Astrocyte of the cerebellum (primary cell): Measurements from ENCODE around the gene KCNJ13.

Source experiments
- DNase-seq: peaks from one replicate; pipeline ENCODE4 v3.0.0-alpha.2; 2011; ENCODE audit warnings: low read depth
- H3K4me3 ChIP-seq: 2 replicates; pipeline ENCODE4 v1.5.1; 2011; ENCODE audit warnings: mild to moderate bottlenecking, low read depth, low read length, moderate library complexity
- CTCF ChIP-seq: IDR thresholded peaks from 2 replicates; pipeline ENCODE4 v1.5.1; 2012; ENCODE audit warnings: low read length, low read depth, moderate library complexity, mild to moderate bottlenecking; ENCODE audit errors: missing control alignments
- in situ Hi-C: cut with HindIII; loops from 2 replicates; pipeline ENCODE4 v1.10.0; 2017; ENCODE audit warnings: low sequenced_read_pairs

Gene KCNJ13

GRCh38 chr2:232802091-232802490, 25.7 kb upstream of the KCNJ13 start:
- no peak overlapping the region for H3K4me3 ChIP-seq
- no peak for DNase-seq
- in situ Hi-C loops: no loop called here
- TF ChIP-seq CTCF: no peak

GRCh38 chr2:232800166-232800565, 23.8 kb upstream of the KCNJ13 start:
- in situ Hi-C loops: no loop called here
- no peak overlapping the region for H3K4me3 ChIP-seq
- TF ChIP-seq CTCF: no peak
- DNase-seq: no peak

- in situ Hi-C loops: no loop called here
- no peak for DNase-seq
- no peak overlapping the region for H3K4me3 ChIP-seq
- no peak for TF ChIP-seq CTCF
These were observed 21.8 kb upstream of the KCNJ13 start for GRCh38 chr2:232798187-232798586.

GRCh38 chr2:232795920-232796319, 19.6 kb upstream of the KCNJ13 start:
- no peak for DNase-seq
- H3K4me3 ChIP-seq: no peak overlapping the region
- no peak for TF ChIP-seq CTCF
- in situ Hi-C loops: no loop called here

GRCh38 chr2:232794981-232795380, 18.6 kb upstream of the KCNJ13 start:
- TF ChIP-seq CTCF: no peak
- H3K4me3 ChIP-seq: no peak overlapping the region
- in situ Hi-C loops: no loop called here

GRCh38 chr2:232793271-232793670, 16.9 kb upstream of the KCNJ13 start:
- in situ Hi-C loops: no loop called here
- no peak overlapping the region for H3K4me3 ChIP-seq
- DNase-seq: no peak
- no peak for TF ChIP-seq CTCF

More at GRCh38 chr2:232794981-232795380, 18.6 kb upstream of the KCNJ13 start:
- DNase-seq: no peak

- DNase-seq: no peak
- H3K4me3 ChIP-seq: no peak overlapping the region
- in situ Hi-C loops: no loop called here
- no peak for TF ChIP-seq CTCF
These were observed 15.2 kb upstream of the KCNJ13 start for GRCh38 chr2:232791518-232791917.
